ENCODE measurements around the gene OTOL1.

Gene OTOL1

GRCh38 chr3:161545824-161546223 is 49.2 kb downstream of the OTOL1 start:
- DNase-seq (ENCODE audit: low read depth): no peak

GRCh38 chr3:161548301-161548700 is 51.7 kb downstream of the OTOL1 start:
- no peak for DNase-seq (ENCODE audit: low read depth)

- DNase-seq (ENCODE audit: low read depth): no peak
These were observed 52.7 kb downstream of the OTOL1 start for GRCh38 chr3:161549261-161549660.

GRCh38 chr3:161550491-161551195 is 54.0 kb downstream of the OTOL1 start:
- DNase-seq (ENCODE audit: low read depth): no peak

- DNase-seq (ENCODE audit: low read depth): no peak
These were observed 55.1 kb downstream of the OTOL1 start for GRCh38 chr3:161551697-161552096.

GRCh38 chr3:161552984-161553560 is 56.5 kb downstream of the OTOL1 start:
- DNase-seq (ENCODE audit: low read depth): no peak

Measured in activated T-helper 1 cell treated with Interleukin-2 at 50 U/mL for 16 hours (primary cell).